HG03354 (cell line): ENCODE measurements around the gene ZNF787.
"Not testable (repeated sequence)": the region's sequence is repeated elsewhere in the genome, so short reads cannot be mapped to it uniquely, and the experiment has no call there.

Source experiments
- ATAC-seq: cut with Tn5 transposase; IDR thresholded peaks from one replicate; pipeline ENCODE4 v1.9.1; 2021; ENCODE audit warnings: mild to moderate bottlenecking; ENCODE audit not compliant: unreplicated experiment, poor library complexity, severe bottlenecking

ZNF787 gene

DNA sequence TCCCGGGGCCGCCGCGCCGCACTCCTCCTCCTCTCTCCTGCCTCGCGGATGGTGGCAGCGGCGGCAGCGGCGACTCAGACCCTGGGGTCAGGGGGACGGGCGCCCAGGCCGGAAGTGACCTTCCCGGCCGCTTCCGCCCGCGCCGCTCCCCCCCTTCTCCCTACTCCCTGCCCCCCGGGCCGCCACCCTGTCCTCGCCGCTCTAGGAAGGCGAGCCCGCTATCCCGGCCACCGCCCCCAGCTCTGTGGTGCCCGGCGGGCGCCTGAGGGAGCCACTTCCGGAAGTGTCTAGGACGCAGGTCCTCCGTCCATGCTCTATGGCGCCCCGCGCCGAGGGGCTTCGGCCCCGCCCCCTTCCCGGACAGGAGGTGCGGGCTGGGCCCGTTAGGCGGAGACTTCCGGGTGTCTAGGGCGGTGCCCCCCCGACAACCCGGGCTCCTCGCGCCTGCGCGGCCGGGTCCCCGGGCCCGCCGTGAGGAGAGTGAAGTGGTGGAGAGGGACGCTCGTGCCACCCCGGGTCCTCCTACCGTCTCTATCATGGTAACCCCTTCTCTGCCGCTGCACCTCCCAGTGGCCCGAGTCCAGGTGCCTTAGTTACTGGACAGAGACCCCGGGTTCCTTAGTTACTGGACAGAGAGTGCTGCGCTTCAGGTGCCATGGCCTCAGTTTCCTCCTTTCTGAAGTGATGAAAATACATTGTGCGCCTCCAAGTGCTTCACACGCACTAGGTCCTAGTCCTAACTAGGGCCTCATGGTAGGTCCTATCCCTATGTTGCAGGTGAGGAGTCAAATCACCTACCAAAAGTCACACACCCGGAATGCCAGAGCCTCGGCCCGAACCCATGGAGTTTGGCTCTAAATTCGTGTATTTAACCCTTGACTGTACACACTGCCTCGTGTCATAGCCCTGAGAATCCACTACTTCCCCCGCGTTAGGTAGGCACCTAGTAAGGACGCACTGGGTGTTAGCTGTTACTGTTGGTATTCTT lies at the start of gene ZNF787:
TSS of gene ZNF787 (minus strand) at position 116 of the 988 bp plus-strand sequence. CDS start 18,078 bp downstream, outside the sequence.
- ATAC-seq = peak; percentile 87

DNA sequence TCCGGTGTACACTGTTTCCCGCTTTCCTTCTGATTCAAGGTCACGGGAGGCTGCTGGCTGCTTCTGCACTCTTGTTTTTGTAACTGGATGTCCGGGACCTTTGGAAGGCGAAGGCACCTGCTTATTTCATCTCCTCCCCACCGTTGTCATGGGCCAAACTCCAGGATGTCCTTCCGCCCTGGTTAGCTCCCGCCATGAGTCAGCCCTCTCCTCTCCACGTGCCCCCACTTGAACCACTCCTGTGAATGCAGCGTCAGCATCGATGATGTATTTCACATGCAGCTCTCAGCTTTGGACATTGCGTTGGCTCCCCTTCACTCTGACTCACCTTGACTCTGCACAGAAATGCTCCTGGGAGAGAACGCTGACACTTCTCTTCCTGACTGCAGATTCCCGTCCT lies 49.2 kb upstream of the ZNF787 start:
- ATAC-seq = no peak

DNA sequence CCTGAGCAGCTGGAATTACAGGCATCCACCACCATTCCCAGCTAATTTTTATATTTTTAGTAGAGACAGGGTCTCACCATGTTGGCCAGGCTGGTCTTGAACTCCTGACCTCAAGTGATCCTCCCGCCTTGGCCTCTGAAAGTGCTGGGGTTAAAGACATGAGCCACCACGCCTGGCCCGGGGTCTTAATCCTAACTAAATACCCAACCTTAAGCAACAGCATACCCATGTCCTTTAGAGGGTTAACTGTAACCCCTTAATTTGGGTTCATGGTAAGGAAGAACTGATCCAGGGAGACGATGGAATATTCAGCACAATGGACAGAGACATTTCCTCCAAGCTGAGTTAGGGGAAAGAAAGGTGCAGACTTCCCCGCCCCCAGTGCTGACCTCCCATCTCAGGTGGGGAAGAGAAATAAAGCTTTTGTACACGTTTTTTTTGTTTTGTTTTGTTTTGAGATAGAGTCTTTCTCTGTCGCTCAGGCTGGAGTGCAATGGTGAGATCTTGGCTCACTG lies 46.0 kb upstream of the ZNF787 start:
- ATAC-seq = no peak

DNA sequence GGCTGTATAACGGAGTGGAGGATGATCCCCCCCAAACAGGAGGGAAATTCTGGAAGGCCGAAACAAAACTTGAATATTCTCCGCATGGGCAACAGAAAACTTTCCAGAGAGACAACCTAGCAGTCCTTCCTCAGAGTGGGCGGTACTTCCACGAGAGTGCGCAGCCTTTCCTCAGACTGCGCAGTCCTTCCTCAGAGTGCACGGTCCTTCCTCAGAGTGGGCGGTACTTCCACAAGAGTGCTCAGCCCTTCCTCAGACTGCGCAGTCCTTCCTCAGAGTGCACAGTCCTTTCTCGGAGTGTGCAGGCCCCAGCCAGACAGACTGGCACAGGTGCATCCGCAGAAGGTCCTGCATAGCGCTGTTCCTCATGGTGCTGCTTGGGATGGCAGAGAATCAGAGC lies 42.0 kb upstream of the ZNF787 start:
- no peak for ATAC-seq

DNA sequence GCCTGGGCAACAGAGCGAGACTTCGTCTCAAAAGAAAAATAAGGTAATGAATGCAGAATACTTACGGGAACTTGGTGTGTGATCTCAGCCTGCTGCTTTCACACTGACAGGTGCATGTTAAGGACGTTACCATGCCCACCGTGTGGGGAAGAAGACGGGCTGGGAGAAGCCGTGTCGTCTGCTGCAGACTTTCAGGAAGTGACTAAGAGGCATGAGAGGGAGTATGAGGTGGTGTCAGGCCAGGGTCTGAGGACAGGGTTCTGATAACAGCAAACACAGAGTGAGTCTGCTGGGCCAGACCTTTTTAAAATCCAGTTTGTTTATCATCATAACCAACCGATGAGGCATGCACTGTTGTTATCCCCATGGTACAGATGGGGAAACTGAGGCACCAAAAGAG lies 41.2 kb upstream of the ZNF787 start:
- ATAC-seq = no peak

DNA sequence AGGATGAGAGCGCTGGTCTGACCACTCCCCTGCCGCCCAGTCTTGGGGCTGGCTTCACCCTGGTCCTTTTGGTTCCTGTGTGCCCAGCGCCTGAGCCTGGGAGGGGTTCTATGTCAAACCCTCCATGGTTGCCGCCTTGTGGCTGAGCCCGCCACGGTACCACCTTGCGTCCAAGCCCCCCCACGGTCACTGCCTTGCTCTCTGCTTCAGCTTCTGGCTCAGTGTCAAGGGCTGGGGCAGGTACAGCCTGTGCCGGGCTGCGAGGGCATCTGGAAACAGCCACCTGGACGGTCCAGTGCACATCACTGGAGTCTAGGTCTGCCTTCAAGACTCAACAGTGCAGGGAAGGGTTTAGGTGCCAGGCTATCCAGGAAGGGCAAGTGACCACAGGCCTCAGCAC lies 40.4 kb upstream of the ZNF787 start:
- ATAC-seq = no peak

DNA sequence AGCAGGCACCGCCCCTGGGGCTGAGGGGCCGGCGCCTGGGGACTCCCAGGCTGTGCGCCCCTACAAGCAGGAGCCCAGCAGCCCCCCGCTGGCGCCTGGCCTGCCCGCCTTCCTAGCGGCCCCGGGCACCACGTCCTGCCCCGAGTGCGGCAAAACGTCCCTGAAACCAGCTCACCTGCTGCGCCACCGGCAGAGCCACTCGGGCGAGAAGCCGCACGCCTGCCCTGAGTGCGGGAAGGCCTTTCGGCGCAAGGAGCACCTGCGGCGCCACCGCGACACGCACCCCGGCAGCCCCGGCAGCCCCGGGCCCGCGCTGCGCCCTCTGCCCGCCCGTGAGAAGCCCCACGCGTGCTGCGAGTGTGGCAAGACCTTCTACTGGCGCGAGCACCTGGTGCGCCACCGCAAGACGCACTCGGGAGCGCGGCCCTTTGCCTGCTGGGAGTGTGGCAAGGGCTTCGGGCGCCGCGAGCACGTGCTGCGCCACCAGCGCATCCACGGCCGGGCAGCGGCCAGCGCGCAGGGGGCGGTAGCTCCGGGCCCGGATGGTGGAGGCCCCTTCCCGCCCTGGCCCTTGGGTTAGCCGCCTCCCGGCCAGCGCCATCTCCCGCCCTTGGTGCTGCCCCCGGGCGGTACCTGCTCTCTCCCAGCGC lies 38.7 kb upstream of the ZNF787 start:
- ATAC-seq = no peak

DNA sequence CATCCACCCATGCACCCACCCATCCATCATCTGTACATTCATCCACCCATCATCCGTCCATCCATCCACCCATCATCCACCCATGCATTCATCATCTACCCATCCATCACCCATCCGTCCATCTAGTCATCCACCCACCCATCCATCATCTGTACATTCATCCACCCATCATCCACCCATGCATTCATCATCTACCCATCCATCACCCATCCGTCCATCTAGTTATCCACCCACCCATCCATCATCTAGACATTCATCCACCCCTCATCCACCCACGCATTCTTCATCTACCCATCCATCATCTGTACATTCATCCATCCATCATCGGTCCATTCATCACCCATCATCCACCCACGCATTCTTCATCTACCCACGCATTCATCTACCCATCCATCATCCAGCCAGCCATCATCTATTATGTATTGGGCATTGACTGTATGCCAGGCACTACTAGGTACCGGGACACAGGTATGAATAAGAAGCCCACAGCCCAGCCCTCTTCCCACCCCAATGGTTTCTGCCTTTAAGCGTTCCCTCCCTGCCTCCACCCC lies 38.0 kb upstream of the ZNF787 start:
- ATAC-seq = no peak

DNA sequence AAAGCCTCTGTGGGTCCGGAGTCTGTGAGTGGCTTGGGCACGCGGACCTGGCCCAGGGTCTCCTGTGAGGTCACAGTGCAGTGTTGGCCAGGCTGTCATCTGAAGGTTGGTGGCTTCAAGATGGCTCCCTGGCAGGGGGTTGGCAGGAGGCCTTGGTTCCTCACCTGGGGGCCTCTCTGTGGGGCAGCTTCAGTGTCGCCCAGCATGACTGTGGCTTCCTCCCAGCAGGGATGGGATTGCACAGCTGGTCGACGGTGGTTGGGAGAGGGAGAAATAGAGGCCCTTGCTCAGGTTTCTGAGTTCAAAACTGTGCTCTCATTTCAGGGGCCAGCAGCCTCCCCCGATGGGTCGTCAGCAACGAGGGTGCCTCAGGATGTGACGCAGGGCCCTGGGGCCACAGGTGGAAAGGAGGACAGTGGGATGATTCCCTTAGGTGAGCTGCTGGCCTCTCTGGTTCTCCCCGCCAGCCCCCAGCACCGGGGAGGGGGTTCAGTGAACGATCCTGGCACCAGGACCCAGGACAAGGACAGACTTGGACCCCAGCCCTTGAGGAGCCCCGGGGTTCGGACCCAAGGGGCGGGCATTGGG lies 37.2 kb upstream of the ZNF787 start:
- no peak for ATAC-seq

DNA sequence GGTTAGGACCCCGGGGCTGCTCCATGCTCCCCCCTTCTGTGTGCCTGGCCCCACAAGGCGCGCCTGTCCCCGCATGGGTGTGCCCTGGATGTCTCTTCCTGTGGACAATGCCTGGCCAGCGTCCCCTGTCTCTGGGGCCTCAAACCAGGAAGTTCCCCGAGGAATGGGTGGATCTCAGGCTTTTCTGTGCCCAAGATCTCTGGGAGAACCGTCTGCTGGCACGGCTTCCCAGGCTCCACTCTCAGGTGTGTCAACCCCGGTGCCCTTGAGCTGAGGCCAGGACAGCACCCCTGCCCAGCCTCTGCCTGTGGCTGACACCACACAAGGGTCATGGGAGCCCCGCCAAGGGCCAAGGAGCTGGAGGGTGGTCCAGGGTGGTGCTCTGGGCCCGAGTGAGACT lies 35.7 kb upstream of the ZNF787 start:
- no peak for ATAC-seq

DNA sequence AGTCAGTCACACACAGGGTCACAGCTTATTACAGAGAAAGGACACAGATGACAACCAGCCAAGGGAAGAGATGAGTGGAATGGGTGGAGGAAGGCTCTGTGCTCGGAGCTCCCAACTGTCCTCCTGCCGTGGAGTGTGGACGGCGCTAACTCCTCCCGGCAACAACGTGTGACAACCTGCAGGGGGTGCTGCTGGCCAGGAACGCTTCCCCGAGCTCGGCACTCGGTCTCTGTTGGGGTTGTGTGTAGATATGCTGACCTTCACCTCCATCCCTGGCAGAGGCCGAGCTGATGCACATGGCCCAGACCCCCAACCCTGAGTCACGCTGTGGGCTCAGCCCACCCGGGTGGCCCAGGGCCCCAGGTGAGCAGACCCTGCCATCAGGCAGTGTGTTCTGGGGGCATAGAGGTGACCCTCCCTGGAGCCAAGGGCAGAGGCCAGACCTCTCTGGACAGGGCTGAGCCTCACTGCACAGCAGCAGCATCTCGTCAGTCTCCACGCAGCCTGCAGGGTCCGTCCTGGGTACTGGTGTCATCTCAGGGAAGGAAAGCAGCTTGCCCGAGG lies 34.1 kb upstream of the ZNF787 start:
- no peak for ATAC-seq

DNA sequence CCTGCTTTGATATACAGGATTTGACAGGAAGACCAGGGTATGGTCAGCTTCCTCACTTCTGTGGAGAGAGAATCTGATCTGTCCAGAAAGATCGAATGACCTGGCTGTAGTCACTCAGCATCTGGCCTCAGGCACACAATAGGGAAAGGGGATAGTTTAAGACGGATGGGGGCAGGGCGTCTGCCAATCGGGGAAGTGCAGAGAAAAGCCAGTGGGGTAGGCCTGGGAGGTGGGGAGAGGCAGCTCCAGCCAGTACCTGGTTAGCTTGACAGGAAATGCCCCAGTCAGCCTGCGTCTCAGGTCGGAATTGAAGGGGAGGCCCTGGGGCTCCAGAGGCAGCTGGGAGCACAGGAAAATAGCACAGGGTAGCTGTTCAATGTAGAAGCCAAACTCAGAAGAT lies 32.4 kb upstream of the ZNF787 start:
- no peak for ATAC-seq

DNA sequence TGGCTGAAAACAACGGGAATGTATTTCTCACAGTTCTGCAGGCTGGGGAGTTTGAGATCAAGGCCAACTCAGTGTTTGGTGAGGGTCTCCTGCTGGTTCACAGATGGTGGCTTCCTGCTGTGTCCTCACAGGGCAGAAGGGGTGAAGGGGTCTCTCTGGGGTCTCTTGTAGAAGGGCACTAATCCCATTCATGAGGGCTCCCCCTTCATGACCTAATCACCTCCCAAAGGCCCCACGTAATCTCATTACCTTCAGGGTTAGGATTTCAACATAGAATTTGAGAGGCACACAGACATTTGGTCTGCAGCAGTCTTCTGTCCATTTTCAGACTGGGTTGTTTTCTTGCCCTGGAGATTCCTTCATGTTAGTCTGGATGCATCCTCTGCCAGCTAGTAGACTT lies 31.5 kb upstream of the ZNF787 start:
- no peak for ATAC-seq

DNA sequence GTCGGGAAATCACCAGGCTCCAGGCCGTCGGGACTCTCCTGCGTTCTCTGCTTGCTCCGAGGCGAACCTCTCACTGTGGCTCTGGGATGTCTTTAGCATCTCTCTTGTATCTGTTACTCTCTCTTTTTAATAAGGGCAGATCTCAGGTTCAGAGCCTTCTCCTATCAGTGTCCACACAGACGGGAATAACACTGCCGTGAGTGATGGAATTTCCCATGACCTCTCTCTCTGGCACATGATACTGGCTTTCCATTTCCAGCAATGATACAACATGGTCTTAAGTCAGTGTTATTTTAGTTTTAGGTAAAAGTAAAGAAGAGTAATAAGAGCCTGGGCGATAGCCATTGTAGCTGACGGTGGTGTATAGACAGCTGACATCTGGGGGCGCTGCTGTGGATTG lies 29.3 kb upstream of the ZNF787 start:
- ATAC-seq = no peak

DNA sequence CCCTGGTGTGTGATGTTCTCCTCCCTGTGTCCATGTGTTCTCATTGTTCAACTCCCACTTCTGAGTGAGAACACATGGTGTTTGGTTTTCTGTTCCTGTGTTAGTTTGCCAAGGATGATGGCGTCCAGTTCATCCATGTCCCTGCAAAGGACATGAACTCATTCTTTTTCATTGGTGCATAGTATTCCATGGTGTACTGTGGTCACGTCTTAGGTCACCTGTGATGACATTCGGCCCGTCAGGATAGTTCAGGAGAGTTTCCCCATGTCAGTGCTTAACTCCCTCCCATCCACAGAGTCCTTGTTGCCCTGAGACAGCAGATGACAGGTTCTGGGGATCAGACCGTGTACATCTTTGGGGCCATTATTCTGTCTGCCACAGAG lies 28.6 kb upstream of the ZNF787 start:
- ATAC-seq = no peak

DNA sequence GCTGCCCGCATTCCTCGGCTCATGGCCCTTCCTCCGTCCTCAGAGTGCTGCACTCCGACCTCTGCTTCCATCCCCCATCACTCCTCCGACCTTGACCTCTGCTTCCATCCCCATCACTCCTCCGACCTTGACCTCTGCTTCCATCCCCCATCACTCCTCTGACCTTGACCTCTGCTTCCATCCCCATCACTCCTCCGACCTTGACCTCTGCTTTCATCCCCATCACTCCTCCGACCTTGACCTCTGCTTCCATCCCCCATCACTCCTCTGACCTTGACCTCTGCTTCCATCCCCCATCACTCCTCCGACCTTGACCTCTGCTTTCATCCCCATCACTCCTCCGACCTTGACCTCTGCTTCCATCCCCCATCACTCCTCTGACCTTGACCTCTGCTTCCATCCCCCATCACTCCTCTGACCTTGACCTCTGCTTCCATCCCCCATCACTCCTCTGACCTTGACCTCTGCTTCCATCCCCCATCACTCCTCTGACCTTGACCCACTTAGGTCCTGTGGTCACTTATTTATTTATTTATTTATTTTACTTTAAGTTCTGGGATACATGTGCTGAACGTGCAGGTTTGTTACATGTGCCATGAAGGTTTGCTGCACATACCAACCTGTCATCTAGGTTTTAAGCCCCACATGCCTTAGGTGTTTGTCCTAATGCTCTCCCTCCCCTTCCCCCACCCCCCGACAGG lies 28.0 kb upstream of the ZNF787 start:
- ATAC-seq = not testable (repeated sequence)

DNA sequence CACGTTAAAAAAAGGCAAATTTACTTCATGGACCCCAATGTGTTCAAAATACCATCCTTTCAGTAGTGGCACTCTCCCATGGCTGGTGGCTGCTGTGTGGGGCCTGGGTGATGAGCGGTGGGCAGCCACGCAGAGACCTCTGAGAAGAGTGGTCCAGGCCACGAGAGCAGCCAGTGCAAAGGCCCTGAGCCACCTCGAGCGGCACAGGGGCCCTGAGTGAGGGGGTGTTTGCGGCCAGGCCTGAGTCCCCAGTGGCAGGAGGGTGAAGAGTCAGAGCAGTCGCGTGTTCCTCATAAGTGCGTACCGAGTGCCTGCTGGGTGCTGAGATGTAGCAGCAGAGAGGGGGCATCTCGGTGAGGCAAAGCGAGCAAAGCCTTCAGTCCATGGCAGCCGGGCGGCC lies 27.0 kb upstream of the ZNF787 start:
- ATAC-seq = no peak

DNA sequence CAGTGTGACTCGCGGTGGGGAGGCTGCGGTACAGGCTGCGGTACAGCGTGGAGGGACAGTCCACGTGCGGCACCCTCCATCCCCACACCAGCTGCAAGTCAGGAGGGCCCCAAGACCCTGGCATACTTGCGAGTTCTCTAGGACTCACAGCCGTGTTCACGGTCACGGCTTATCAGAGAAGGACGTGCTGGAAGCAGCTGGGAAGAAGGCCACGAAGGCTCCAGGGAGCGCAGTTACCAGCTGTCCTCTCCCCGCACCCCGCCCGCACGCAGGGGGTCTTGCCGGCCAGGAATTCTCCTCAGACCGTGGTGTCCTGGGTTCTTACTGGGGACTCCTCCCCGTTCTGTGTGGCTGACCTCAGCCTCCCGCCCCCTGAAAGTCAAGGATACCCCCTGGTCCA lies 26.2 kb upstream of the ZNF787 start:
- ATAC-seq = no peak

DNA sequence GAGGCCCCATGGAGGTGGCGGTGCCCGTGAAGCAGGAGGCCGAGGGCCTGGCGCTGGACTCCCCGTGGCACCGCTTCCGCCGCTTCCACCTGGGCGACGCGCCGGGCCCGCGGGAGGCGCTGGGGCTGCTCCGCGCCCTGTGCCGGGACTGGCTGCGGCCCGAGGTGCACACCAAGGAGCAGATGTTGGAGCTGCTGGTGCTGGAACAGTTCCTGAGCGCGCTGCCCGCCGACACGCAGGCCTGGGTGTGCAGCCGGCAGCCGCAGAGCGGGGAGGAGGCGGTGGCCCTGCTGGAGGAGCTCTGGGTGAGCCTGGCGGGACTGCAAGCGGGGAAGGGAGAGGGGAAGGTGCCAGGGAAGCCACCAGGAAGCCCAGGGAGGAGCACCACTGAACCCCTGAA lies 25.8 kb upstream of the ZNF787 start:
- no peak for ATAC-seq
